HG03064 (cell line): Measurements from ENCODE around the gene HNF4A.

ENCODE experiments used
- ATAC-seq: cut with Tn5 transposase; IDR thresholded peaks from one replicate; pipeline ENCODE4 v1.9.1; 2021; ENCODE audit warnings: low read depth; ENCODE audit not compliant: unreplicated experiment

HNF4A gene

DNA sequence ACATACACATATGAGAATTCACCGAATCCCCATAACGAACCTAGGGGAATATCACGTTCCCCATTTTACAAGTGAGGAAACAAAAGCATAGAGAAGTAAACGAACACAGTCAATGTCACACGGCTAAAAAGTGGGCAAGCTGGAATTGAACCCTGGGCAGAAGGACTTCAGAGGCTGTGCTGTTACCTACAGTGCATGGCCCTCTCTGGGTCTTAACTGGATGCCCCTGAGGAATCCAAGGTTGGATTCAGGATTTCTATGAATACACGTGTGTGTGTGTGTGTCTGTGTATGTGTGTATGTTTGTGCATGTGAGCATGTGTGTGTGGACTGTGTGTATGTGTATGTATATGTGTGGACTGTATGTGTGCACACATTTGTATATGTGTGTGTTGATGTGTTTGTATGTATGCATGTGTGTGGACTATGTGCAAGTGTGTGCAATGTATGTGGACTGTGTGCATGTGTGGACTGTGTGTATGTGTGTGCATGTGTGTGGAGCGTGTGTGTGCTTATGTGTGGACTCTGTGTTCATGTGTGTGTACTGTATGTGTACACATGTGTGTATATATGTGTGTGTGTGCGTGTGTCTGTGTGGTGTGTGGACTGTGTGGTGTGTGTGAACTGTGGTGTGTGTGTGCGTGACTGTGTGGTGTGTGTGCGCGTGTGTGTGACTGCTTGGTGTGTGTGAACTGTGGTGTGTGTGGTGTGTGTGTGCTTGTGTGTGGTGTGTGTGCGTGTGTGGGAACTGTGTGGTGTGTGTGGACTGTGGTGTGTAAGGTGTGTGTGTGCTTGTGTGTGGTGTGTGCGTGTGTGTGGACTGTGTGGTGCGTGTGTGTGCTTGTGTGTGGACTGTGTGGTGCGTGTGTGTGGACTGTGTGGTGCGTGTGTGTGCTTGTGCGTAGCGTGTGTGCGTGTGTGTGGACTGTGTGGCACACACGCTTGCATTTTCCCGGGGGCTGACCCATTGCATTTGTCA is 49.0 kb downstream of the HNF4A start:
- no peak for ATAC-seq

DNA sequence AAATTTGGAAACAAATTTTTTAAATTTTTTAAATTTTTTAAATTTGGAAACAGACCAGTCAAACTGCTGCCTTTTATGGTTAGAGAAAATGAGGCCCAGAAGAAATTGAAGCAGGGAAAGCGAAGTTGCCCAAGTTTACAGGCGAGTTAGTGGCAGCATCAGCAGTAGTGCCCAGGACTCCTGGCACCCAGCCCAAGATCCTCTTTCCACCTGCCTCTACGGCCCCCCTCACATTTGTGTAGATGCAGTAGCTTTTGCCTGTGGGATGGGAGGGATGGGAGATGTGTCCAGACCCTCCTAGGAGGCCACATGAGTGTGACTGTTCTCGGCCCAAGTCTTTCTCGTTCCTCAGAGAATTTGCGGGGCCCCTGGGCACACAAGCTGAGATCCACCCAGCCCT is 49.8 kb downstream of the HNF4A start:
- no peak for ATAC-seq

- ATAC-seq: no peak
Measured at GRCh38 chr20:44405785-44406571, 50.5 kb downstream of the HNF4A start.

DNA sequence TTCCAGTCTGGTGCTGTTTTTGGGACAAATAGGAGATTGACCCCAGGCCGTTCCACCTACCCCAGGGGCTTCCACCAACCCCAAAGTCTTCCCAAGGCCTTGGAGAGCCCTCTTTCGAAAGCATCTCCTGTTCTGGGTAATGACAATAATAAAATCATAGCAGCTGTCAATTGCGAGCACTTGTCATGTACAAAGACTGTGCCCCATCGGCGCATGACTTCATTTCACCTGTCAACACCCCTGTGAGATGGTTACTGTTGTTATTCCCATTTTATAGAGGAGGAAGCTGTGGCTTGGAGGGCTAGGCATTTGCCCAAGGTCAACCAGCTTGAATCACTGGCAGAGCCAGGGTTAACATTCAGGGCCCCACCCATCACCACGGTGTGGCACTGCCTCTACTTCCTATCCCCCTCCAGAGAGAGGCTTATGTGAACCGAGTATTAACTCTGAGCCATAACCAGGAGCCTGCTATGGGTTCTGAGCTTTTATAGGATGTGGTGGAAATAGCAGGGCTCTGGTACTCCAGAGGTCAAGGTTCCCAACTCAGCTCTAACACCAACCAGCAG is 51.2 kb downstream of the HNF4A start:
- no peak for ATAC-seq

DNA sequence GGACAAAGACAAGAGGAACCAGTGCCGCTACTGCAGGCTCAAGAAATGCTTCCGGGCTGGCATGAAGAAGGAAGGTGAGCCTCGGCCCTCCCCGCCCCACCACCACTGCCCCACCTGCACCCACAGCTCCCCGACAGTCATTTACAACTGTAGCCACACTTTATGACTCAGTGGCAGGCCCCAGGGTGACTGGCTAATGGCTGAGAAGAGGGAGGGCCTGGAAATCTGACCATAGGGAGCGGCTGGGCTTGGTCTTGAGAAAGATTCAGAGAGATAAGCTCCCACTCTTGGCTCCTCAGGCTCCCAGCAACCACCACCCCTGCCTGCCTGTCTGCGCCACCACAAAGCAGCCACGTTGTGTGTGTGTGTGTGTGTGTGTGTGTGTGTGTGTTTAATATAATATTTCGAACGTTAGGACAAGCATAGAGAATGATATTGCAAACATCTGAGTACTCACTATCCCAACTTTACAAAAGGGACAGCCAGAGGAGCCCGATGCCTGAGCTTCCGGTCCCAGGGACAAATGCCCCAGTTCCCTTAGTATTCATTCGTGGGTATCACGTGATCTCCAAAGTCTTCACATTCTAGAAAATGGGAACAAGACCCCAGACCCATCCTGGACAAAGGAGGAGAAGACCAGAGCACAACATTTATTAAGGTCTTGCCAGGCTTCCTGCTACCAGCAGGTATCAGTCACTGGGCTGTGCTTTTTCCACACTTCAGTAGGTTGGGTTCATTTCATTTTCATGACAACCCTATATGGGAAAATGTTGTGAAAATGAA is 52.1 kb downstream of the HNF4A start:
- no peak for ATAC-seq

DNA sequence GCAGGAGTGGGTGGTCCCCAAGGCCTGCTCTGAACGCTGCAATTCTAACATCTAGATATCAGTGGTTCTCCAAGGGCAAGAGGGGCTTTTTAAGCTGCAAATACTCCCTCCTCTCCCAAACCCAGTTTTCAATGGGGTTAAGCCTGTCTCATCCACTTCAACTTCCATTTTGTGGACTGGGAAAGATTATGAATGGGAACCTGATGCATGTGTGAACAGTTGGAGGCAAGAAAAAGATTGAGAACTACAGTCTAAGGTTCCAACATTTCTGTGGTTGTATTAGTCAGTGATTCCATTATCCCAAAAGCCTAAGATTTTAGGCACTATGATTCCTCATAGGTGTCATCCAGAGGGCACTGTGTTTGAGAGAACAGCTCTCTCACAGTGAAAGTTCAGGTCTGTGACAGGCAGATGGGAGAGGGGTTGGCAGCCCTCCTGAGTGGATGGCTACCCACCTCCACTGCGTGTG is 53.7 kb downstream of the HNF4A start:
- ATAC-seq: no peak

DNA sequence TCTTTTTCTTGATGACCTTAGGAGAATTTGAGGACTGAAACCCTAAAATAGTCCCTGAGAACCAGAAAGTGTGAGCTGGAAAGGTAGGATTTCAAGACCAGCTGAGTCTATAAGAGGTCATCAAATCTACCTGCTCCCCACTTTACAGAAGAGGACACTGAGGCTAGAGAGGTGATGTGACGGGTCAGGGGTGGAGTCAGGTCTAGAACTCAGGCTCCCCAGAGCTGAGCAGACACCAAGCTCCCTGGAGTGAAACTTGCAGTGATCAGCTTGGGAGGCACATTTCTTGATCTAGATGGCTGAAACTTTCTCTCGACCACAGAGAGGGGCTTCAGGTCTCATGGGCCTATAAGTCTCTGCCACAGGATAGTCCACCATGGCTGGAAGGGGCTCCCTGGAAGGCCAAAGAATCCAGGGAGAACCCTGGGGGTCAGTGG is 55.1 kb downstream of the HNF4A start:
- ATAC-seq: no peak

GRCh38 chr20:44411020-44411756 is 55.7 kb downstream of the HNF4A start:
- ATAC-seq: no peak

DNA sequence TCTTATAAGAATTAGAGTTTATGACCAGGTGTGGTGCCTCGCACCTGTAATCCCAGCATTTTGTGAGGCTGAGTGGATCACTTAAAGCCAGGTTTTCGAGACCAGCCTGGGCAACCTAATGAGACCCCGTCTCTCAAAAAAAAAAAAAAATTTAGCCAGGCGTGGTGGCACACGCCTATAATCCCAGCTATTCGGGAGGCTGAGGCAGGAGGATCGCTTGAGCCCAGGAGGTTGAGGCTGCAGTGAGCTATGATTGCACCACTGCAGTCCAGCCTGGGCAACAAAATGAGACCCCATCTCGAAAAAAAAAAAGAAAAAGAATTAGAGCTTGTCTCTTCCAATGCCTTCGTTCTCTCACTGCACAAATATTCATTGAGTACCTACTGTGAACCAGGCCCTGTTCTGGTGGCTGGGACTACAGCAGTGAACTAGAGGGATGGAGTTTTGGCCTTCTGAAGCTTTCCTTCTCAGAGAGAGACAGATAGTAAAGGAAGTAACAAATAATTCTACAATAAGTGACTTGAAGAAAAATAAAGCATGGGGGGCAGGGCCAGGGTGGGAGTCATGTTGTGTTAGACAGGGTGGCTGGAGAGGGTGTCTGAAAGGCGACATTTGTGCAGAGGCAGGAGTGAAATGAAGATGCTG is 56.4 kb downstream of the HNF4A start:
- no peak for ATAC-seq

DNA sequence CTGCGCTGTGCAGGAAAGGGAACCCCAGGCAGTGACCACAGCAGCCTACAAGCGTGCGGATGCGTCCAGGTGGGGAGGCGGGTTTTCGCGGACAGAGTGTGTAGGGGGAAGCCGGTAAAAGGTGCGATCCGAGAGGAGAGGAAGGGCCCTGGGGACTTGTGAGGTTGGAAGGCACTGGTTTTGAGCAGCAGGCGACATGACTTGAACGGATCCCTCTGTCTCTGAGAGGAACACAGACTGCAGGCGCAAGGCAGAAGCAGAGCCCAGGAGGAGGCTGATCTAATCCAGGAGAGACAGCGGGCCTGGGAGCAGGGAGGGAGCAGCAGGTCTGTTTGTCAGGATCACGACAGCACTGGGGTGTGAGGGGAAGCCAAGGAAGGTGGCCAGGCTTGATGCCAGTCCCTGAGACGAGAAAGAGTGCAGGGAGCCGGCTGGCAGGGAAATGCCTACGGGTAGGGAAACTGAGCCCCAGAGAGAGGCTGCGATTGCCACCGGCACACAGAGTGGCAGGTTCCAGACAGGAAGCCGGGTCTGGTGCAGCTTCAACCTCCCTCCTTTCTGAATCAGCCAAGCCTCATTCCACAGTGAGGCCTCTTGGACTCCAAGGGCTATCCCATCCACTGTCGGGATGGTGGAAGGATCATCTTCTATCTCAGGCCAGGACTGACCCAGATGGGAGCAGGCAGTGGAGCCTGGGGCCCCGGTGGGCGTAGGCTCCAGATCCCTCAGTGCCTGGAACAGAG is 57.1 kb downstream of the HNF4A start:
- no peak for ATAC-seq

DNA sequence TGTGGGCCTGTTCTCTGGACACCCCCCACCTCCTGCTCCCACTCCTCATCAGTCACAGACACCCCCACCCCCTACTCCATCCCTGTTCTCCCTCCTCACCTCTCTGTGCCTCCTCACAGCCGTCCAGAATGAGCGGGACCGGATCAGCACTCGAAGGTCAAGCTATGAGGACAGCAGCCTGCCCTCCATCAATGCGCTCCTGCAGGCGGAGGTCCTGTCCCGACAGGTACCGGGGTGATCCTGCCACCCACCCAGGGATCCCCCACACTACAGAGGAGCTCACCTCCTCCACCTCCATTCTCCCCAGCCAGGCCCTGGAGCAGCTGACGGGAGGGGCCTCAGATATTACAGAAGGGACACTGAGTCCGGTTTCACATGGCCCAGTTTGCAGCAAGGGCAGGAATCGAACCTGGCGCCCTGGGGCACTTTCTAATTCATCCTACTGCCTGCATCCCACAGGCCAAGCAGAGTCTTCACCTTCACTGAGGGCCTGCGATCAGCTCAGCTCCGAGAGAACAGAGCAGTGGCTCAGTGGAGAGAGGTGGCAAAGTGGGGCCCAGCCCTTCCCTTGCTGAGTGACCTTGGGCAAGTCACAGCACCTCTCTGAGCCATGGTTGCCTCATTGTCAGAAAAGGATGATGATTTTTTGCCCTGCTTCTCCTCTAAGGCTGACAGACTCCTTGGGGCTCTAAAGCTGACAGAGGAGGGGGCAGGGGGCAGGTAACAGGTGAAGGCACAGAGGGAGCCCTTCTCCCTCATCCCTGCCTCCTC is 58.3 kb downstream of the HNF4A start:
- ATAC-seq: no peak

DNA sequence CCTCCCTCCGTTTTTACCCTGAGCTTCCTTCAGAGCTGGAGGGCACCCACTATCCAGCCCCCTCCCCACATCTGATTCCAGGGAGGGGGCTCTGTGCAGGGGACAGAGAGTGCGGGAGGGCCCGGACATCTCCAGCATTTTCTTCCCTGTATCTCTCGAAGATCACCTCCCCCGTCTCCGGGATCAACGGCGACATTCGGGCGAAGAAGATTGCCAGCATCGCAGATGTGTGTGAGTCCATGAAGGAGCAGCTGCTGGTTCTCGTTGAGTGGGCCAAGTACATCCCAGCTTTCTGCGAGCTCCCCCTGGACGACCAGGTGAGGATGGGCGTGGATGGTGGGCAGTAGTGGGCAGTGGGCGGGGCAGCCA is 58.8 kb downstream of the HNF4A start:
- no peak for ATAC-seq

GRCh38 chr20:44414808-44415207 is 59.3 kb downstream of the HNF4A start:
- no peak for ATAC-seq

DNA sequence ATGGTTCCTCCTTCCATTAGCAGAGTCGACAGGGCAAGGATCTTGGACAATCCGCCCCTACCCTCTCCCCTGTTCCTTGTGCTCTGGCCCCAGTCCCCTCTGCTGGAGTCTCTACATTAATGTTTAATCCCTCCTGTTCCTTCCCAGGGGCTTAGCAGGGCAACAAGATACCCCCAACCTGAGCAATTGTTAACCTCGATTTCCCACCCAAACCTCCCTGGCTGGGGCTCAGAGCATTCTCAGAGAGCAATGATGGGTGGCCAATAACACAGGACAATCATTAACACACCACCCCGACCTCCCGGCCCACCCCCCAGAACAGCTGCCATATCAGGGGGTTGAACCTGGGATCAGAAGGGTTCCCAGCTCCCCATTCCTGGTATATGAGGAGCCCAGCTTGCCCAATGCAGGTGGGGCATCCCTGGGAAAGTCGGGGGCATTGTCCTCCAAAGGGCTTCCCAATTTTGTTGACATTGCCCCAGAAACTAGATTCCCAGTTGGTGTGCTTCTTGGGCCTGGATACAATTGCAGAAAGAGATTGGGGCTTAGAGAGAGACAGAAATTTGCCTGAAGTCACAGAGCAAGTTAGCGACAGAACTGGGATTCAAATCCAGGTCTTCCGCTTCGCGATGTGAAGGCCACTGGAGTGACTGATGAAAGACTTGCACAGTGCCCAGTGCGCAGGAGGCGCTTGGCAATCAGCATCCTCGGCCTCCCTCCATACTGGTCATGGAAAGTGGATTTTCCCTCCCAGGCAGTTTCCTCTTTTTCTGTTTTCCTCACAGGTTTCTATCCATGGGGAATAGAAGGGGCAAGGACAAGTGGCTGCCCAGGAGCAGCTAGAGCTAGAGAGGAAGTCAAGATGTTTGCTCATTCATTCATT is 60.6 kb downstream of the HNF4A start:
- ATAC-seq: no peak

GRCh38 chr20:44418069-44418905 is 62.8 kb downstream of the HNF4A start:
- ATAC-seq: no peak
